GM12873 (cell line): ENCODE results near the gene GPR68.

Experiments used
- CTCF ChIP-seq: IDR thresholded peaks from 2 replicates; pipeline ENCODE4 v1.5.1; 2012; ENCODE audit warnings: low read depth, mild to moderate bottlenecking, moderate library complexity, low read length, control low read depth; ENCODE audit not compliant: insufficient read depth; ENCODE audit errors: missing control alignments

GPR68 gene

GRCh38 chr14:91232052-91232451 lies 12.5 kb downstream of the GPR68 start:
- no peak for TF ChIP-seq CTCF

GRCh38 chr14:91231446-91231845 lies 13.1 kb downstream of the GPR68 start:
- no peak for TF ChIP-seq CTCF

GRCh38 chr14:91230397-91231035 lies 14.0 kb downstream of the GPR68 start:
- no peak for TF ChIP-seq CTCF

- no peak for TF ChIP-seq CTCF
Observed at GRCh38 chr14:91229743-91230200, 14.7 kb downstream of the GPR68 start.

GRCh38 chr14:91229005-91229382 lies 15.5 kb downstream of the GPR68 start:
- no peak for TF ChIP-seq CTCF

GRCh38 chr14:91228112-91229004 lies 16.1 kb downstream of the GPR68 start:
- no peak for TF ChIP-seq CTCF

- TF ChIP-seq CTCF = no peak
Observed at GRCh38 chr14:91227183-91227628, 17.3 kb downstream of the GPR68 start.
